B cell (primary cell): Measurements from ENCODE around the gene AGXT2. TPM values are rescaled to one million over a fixed set of nuclear protein-coding genes. Genes with fewer than 3 reads are reported as not detected.

Source experiments
- ATAC-seq: fragments of 200-7000 bp; cut with Tn5 transposase; one replicate; pipeline ENCODE4 v1.10.0; 2021; ENCODE audit warnings: low read depth, mild to moderate bottlenecking, moderate number of reproducible peaks, moderate library complexity
- CTCF ChIA-PET: fragments of 350-600 bp; sonication (Branson Sonifier 250); formaldehyde crosslinking; loops from one replicate; lab custom pipeline; 2021; ENCODE audit warnings: antibody characterized with exemption, inconsistent platforms; lab: Charles Lee
- POLR2A ChIA-PET: fragments of 350-600 bp; sonication (Branson Sonifier 250); formaldehyde crosslinking; loops from one replicate; lab custom pipeline; 2021; ENCODE audit warnings: antibody characterized with exemption; lab: Charles Lee
- DNase-seq: peaks from one replicate; pipeline ENCODE4 v3.0.0; 2013
- H2AFZ ChIP-seq: 2 replicates; pipeline ENCODE4 v1.6.1; 2012; ENCODE audit warnings: mild to moderate bottlenecking, low read depth, low read length; ENCODE audit not compliant: insufficient read depth, poor library complexity, severe bottlenecking
- H3K27ac ChIP-seq, 2 donors: 1 replicate in 1 of 2; 2 replicates in 1 of 2; pipeline ENCODE4 v1.5.1; 2012 to 2013; ENCODE audit warnings: low read length in 2 of 2, mild to moderate bottlenecking in 2 of 2, moderate library complexity in 1 of 2
- H3K27me3 ChIP-seq, 4 experiments: fragments of 200-600 bp in 1 of 4; sonication (generic) in 1 of 4; replicated peaks in 1 of 4; 1 replicate in 2 of 4; 2 replicates in 2 of 4; pipeline versions ENCODE4 v1.6.1 to v1.7.0; 2013 to 2016; ENCODE audit warnings: low read length in 3 of 4, mild to moderate bottlenecking in 2 of 4, mixed read lengths in 1 of 4, moderate library complexity in 1 of 4; ENCODE audit not compliant: insufficient read depth in 4 of 4, control insufficient read depth in 3 of 4; ENCODE audit errors: control extremely low read depth in 1 of 4
- H3K36me3 ChIP-seq, 2 experiments: replicated peaks in 1 of 2; 1 replicate in 1 of 2; 2 replicates in 1 of 2; pipeline versions ENCODE4 v1.6.1 to v1.7.1; 2013; ENCODE audit warnings: low read length in 1 of 2; ENCODE audit not compliant: insufficient read depth in 2 of 2, control insufficient read depth in 1 of 2; ENCODE audit errors: control extremely low read depth in 1 of 2, extremely low read depth in 1 of 2
- H3K4me1 ChIP-seq, 2 donors: fragments of 200-600 bp in 1 of 2; sonication (generic) in 1 of 2; 1 replicate in 1 of 2; 2 replicates in 1 of 2; pipeline versions ENCODE4 v1.5.1 to v1.6.1; 2013 to 2017; ENCODE audit warnings: low read length in 2 of 2; ENCODE audit not compliant: control insufficient read depth in 2 of 2, insufficient read depth in 2 of 2
- H3K4me2 ChIP-seq: replicated peaks from 2 replicates; pipeline ENCODE3; 2012; ENCODE audit warnings: mild to moderate bottlenecking, low read depth, low read length; ENCODE audit not compliant: poor library complexity, severe bottlenecking
- H3K4me3 ChIP-seq, 5 experiments: fragments of 200-600 bp in 1 of 5; sonication (generic) in 1 of 5; 1 replicate in 3 of 5; 2 replicates in 2 of 5; pipeline versions ENCODE4 v1.5.1 to v1.7.0; 2011 to 2016; ENCODE audit warnings: low read length in 4 of 5, mild to moderate bottlenecking in 4 of 5, low read depth in 2 of 5, control low read depth in 1 of 5, moderate library complexity in 1 of 5; ENCODE audit not compliant: insufficient read depth in 1 of 5; ENCODE audit errors: control extremely low read depth in 1 of 5, extremely low read depth in 1 of 5
- H3K79me2 ChIP-seq: fragments of 200-600 bp; sonication (generic); one replicate; pipeline ENCODE4 v1.6.0; 2016; ENCODE audit warnings: low read length; ENCODE audit not compliant: control insufficient read depth, insufficient read depth
- H3K9ac ChIP-seq: fragments of 200-600 bp; sonication (generic); 2 replicates; pipeline ENCODE4 v1.6.1; 2017; ENCODE audit warnings: mild to moderate bottlenecking, low read length, moderate library complexity
- H3K9me3 ChIP-seq, 3 donors: one replicate each; pipeline versions ENCODE4 v1.6.1 to v1.7.1; 2013; ENCODE audit warnings: low read length in 2 of 3; ENCODE audit not compliant: control insufficient read depth in 2 of 3, insufficient read depth in 1 of 3; ENCODE audit errors: control extremely low read depth in 1 of 3
- H4K20me1 ChIP-seq: 2 replicates; pipeline ENCODE4 v1.6.0; 2012; ENCODE audit warnings: mild to moderate bottlenecking, low read length; ENCODE audit not compliant: insufficient read depth, control insufficient read depth, poor library complexity, severe bottlenecking
- H3K27ac Mint-ChIP-seq: one replicate; pipeline ENCODE4 v1.8.0; 2021; ENCODE audit warnings: mixed read lengths
- H3K27me3 Mint-ChIP-seq: one replicate; pipeline ENCODE4 v1.8.0; 2021; ENCODE audit warnings: mixed read lengths
- H3K4me1 Mint-ChIP-seq: one replicate; pipeline ENCODE4 v1.8.0; 2021; ENCODE audit warnings: mixed read lengths
- H3K4me3 Mint-ChIP-seq: one replicate; pipeline ENCODE4 v1.8.0; 2021; ENCODE audit warnings: mixed read lengths
- H3K9me3 Mint-ChIP-seq: one replicate; pipeline ENCODE4 v1.8.0; 2022; ENCODE audit warnings: mixed read lengths; ENCODE audit not compliant: insufficient read depth
- CTCF ChIP-seq: fragments of 200-600 bp; IDR thresholded peaks from one replicate; pipeline ENCODE4 v1.8.0; 2022; ENCODE audit warnings: antibody characterized with exemption, mild to moderate bottlenecking
- EZH2 ChIP-seq: IDR thresholded peaks from 2 replicates; pipeline ENCODE4 v1.6.1; 2012; ENCODE audit warnings: borderline replicate concordance, low read depth, mild to moderate bottlenecking, moderate library complexity, low read length; ENCODE audit not compliant: insufficient read depth, poor library complexity, severe bottlenecking
- WGBS: methylation state at CpG from one replicate; pipeline ENCODE4 v1.1.5; 2013; ENCODE audit warnings: missing lambda C conversion rate; ENCODE audit not compliant: insufficient coverage; 5-methylcytosine and 5-hydroxymethylcytosine counted together
- intact Hi-C: fragments of 100-400 bp; cut with micrococcal nuclease; formaldehyde crosslinking; loops from one replicate; pipeline ENCODE4 v1.10.0; 2022
- polyA plus RNA-seq: library from polyadenylated mRNA; depleted of rRNA; stranded (reverse); fragments of >200 nt; gene quantifications from 2 replicates; pipeline ENCODE4 v1.2.3, GENCODE V29; 2012
- total RNA-seq, 2 donors: library from RNA; stranded (reverse); fragments of 120-200 nt in 1 of 2; gene quantifications; 1 replicate in 1 of 2; 2 replicates in 1 of 2; pipeline versions ENCODE4 v1.2.3 to v1.2.4, GENCODE V29; 2013 to 2022

Gene AGXT2
- total and polyA plus RNA-seq, 2 donors (not counting 1 experiment from before 2014, with no cell fraction given): not detected

GRCh38 chr5:35031276-35031675 is 16.5 kb downstream of the AGXT2 start:
- 100% methylated on average over 1 of the region's 5 CpGs for WGBS
- H3K4me1 ChIP-seq: no peaks in the 10 kb centered on the region
- intact Hi-C loops: no loop called here

More at GRCh38 chr5:35031276-35031675, 16.5 kb downstream of the AGXT2 start:
- no peak overlapping the region for H3K27ac ChIP-seq
- H4K20me1 ChIP-seq: no peaks in the 10 kb centered on the region
- H3K4me3 ChIP-seq: no peak overlapping the region
- ATAC-seq (no peak), DNase-seq (no peak)
- H3K9me3 Mint-ChIP-seq: no peaks in the 10 kb centered on the region
- no peak overlapping the region for H3K4me2 ChIP-seq
- ChIA-PET POLR2A (no interaction called here), CTCF (no interaction called here)
- no peak overlapping the region for H2AFZ ChIP-seq
- H3K9ac ChIP-seq: no peak overlapping the region
- no peaks in the 10 kb centered on the region for H3K9me3 ChIP-seq
- no peaks in the 10 kb centered on the region for H3K79me2 ChIP-seq
- H3K27ac Mint-ChIP-seq: no peak overlapping the region
- peaks cover 23% of the 10 kb centered on the region for H3K27me3 Mint-ChIP-seq
- no peaks in the 10 kb centered on the region for H3K4me1 Mint-ChIP-seq
- H3K4me3 Mint-ChIP-seq: no peak overlapping the region
- no peaks in the 10 kb centered on the region for H3K36me3 ChIP-seq
- H3K27me3 ChIP-seq: peaks cover 0 to 6% (median 0%) of the 10 kb centered on the region in 4 experiments
- no peak for TF ChIP-seq EZH2
- no peak for TF ChIP-seq CTCF
